HCT116 (cell line): Measurements from ENCODE around the gene PPT2. TPM values are rescaled to one million over a fixed set of nuclear protein-coding genes. Genes with fewer than 3 reads are reported as not detected.

Source experiments
- ATAC-seq: fragments of 200-7000 bp; cut with Tn5 transposase; 2 replicates; pipeline ENCODE4 v1.9.1; 2020; ENCODE audit warnings: mild to moderate bottlenecking, moderate library complexity
- BruUV-seq: library from RNA; stranded (reverse); fragments of 400-500 nt; replicated peaks from 2 replicates; lab custom pipeline; 2021; lab: Mats Ljungman, UMichigan
- CTCF ChIA-PET: fragments of 300-600 bp; sonication (Branson Sonifier 250); formaldehyde crosslinking; loops from one replicate; lab custom pipeline; 2021; ENCODE audit warnings: antibody characterized with exemption; lab: Charles Lee
- POLR2A ChIA-PET: fragments of 300-600, 350-600 bp; sonication (Branson Sonifier 250); formaldehyde crosslinking; loops from one replicate; lab custom pipeline; 2021; ENCODE audit warnings: antibody characterized with exemption; lab: Charles Lee
- RAD21 ChIA-PET, 2 experiments: fragments of 300-600 bp; sonication (Branson Sonifier 250); formaldehyde crosslinking; loops; one replicate each; lab custom pipeline; 2023; ENCODE audit warnings: low total read pairs in 2 of 2; ENCODE audit not compliant: uncharacterized antibody in 2 of 2, unreplicated experiment in 2 of 2, low non-redundant PET in 1 of 2; lab: Charles Lee
- DNase-seq: peaks from one replicate; pipeline ENCODE4 v3.0.0-alpha.2; 2010; ENCODE audit warnings: low read depth, low spot score
- H2AFZ ChIP-seq: fragments of 200-600 bp; shearing (Covaris generic), sonication (generic); 2 replicates; pipeline ENCODE4 v1.6.1; 2017; ENCODE audit warnings: low read depth, mixed run types, mixed read lengths, antibody characterized with exemption, low read length; ENCODE audit not compliant: poor library complexity, severe bottlenecking
- H3K27ac ChIP-seq: 2 replicates; pipeline ENCODE4 v1.5.1; 2012; ENCODE audit warnings: low read depth, low read length
- H3K27me3 ChIP-seq: fragments of 200-600 bp; sonication (generic); 2 replicates; pipeline ENCODE4 v1.6.1; 2016; ENCODE audit warnings: mixed run types, low read length, mixed read lengths; ENCODE audit not compliant: insufficient read depth
- H3K36me3 ChIP-seq, 2 experiments: fragments of 200-500 bp in 1 of 2; fragments of 200-600 bp in 1 of 2; sonication (Bioruptor generic) in 1 of 2; sonication (generic) in 1 of 2; 2 replicates each; pipeline versions ENCODE4 v1.5.1 to v1.6.1; 2014 to 2016; ENCODE audit warnings: low read length in 2 of 2, inconsistent platforms in 1 of 2, mixed read lengths in 1 of 2, mixed run types in 1 of 2; ENCODE audit not compliant: insufficient read depth in 2 of 2, control insufficient read depth in 1 of 2
- H3K4me1 ChIP-seq, 2 experiments: fragments of 200-600 bp in 1 of 2; sonication (generic) in 1 of 2; 2 replicates each; pipeline versions ENCODE4 v1.5.1 to v1.6.1; 2012 to 2017; ENCODE audit warnings: low read length in 2 of 2, inconsistent platforms in 1 of 2, mild to moderate bottlenecking in 1 of 2, mixed read lengths in 1 of 2, mixed run types in 1 of 2, moderate library complexity in 1 of 2; ENCODE audit not compliant: insufficient read depth in 2 of 2, control insufficient read depth in 1 of 2
- H3K4me2 ChIP-seq: fragments of 200-600 bp; sonication (generic); 2 replicates; pipeline ENCODE4 v1.6.1; 2017; ENCODE audit warnings: mixed run types, low read length, mixed read lengths
- H3K4me3 ChIP-seq, 2 experiments: fragments of 200-600 bp in 1 of 2; sonication (generic) in 1 of 2; replicated peaks in 1 of 2; 2 replicates each; pipeline ENCODE4 v1.5.1; 2011 to 2016; ENCODE audit warnings: low read length in 2 of 2, control low read depth in 1 of 2, low read depth in 1 of 2, mild to moderate bottlenecking in 1 of 2, mixed read lengths in 1 of 2, mixed run types in 1 of 2
- H3K79me2 ChIP-seq: fragments of 200-600 bp; sonication (generic); 2 replicates; pipeline ENCODE4 v1.6.1; 2017; ENCODE audit warnings: mild to moderate bottlenecking, mixed run types, low read length, moderate library complexity, mixed read lengths; ENCODE audit not compliant: insufficient read depth
- H3K9ac ChIP-seq: fragments of 200-600 bp; sonication (generic); 2 replicates; pipeline ENCODE4 v1.6.1; 2016; ENCODE audit warnings: low read length, mixed read lengths
- H3K9me2 ChIP-seq: fragments of 200-600 bp; sonication (generic), shearing (Covaris generic); 2 replicates; pipeline ENCODE4 v1.6.1; 2017; ENCODE audit warnings: mixed run types, mild to moderate bottlenecking, moderate library complexity; ENCODE audit not compliant: insufficient read depth
- H3K9me3 ChIP-seq, 2 experiments: fragments of 200-500 bp in 1 of 2; fragments of 200-600 bp in 1 of 2; sonication (Bioruptor generic) in 1 of 2; sonication (generic) in 1 of 2; 2 replicates each; pipeline ENCODE4 v1.6.1; 2014 to 2017; ENCODE audit warnings: low read length in 2 of 2, mixed read lengths in 2 of 2, inconsistent platforms in 1 of 2, low read depth in 1 of 2, mild to moderate bottlenecking in 1 of 2, mixed run types in 1 of 2, moderate library complexity in 1 of 2; ENCODE audit not compliant: control insufficient read depth in 1 of 2, insufficient read depth in 1 of 2
- H4K20me1 ChIP-seq: fragments of 200-600 bp; sonication (generic), shearing (Covaris generic); 2 replicates; pipeline ENCODE4 v1.6.1; 2017; ENCODE audit warnings: mixed run types, mild to moderate bottlenecking, moderate library complexity; ENCODE audit not compliant: insufficient read depth
- CTCF ChIP-seq, 3 experiments: fragments of 200-600 bp in 1 of 3; sonication (generic) in 1 of 3; IDR thresholded peaks in 2 of 3; conservative IDR thresholded peaks in 1 of 3; 2 replicates each; pipeline ENCODE4 v1.5.1; 2012 to 2017; ENCODE audit warnings: low read depth in 2 of 3, low read length in 2 of 3, antibody characterized with exemption in 1 of 3, borderline replicate concordance in 1 of 3, control low read depth in 1 of 3, mild to moderate bottlenecking in 1 of 3, mixed read lengths in 1 of 3, mixed run types in 1 of 3, moderate library complexity in 1 of 3; ENCODE audit not compliant: insufficient read depth in 1 of 3
- EGR1 ChIP-seq: IDR thresholded peaks from 2 replicates; pipeline ENCODE4 v1.6.1; 2012; ENCODE audit warnings: low read depth
- ELF1 ChIP-seq: IDR thresholded peaks from 2 replicates; pipeline ENCODE4 v1.6.1; 2012; ENCODE audit warnings: low read depth, borderline replicate concordance
- EZH2phosphoT487 ChIP-seq: fragments of 200-600 bp; IDR thresholded peaks from 2 replicates; pipeline ENCODE4 v1.6.1; 2018; ENCODE audit warnings: antibody characterized with exemption, borderline replicate concordance
- JUND ChIP-seq: IDR thresholded peaks from 2 replicates; pipeline ENCODE4 v1.6.1; 2012
- MAX ChIP-seq: IDR thresholded peaks from 2 replicates; pipeline ENCODE4 v1.6.1; 2012
- POLR2A ChIP-seq: IDR thresholded peaks from 2 replicates; pipeline ENCODE4 v1.7.0; 2011; ENCODE audit warnings: borderline replicate concordance; ENCODE audit not compliant: insufficient read depth, insufficient read length; ENCODE audit errors: extremely low read depth
- RAD21 ChIP-seq: IDR thresholded peaks from 2 replicates; pipeline ENCODE4 v1.6.1; 2012; ENCODE audit warnings: low read depth, mild to moderate bottlenecking
- SIN3A ChIP-seq: IDR thresholded peaks from 2 replicates; pipeline ENCODE4 v1.6.1; 2012; ENCODE audit warnings: low read depth
- TCF7L2 ChIP-seq: IDR thresholded peaks from 2 replicates; pipeline ENCODE4 v1.7.0; 2011; ENCODE audit warnings: borderline replicate concordance, inconsistent platforms; ENCODE audit not compliant: insufficient read depth, insufficient read length; ENCODE audit errors: extremely low read depth
- YY1 ChIP-seq: IDR thresholded peaks from 2 replicates; pipeline ENCODE4 v1.6.1; 2011; ENCODE audit warnings: low read length, low read depth, moderate library complexity, mild to moderate bottlenecking; ENCODE audit not compliant: insufficient replicate concordance; ENCODE audit errors: extremely low read depth
- ZBTB33 ChIP-seq: IDR thresholded peaks from 2 replicates; pipeline ENCODE4 v1.6.1; 2011; ENCODE audit warnings: mild to moderate bottlenecking, low read length, moderate library complexity; ENCODE audit not compliant: insufficient replicate concordance; ENCODE audit errors: extremely low read depth
- intact Hi-C: fragments of 100-400 bp; cut with micrococcal nuclease; formaldehyde crosslinking; loops from 2 replicates; pipeline ENCODE4 v1.10.0; 2022
- total RNA-seq: library from RNA; stranded (reverse); gene quantifications from one replicate; pipeline ENCODE4 v1.2.1, GENCODE V29; 2021; ENCODE audit not compliant: unreplicated experiment

Gene PPT2
- total RNA-seq, 1 experiment from 2014 or later, result 21.0 TPM

- peaks cover 8% of the 10 kb centered on the region; the same call in 1 of the 2 replicates for H3K79me2 ChIP-seq
- H3K9ac ChIP-seq, result no peak overlapping the region
- intact Hi-C loops, result no loop called here
- no peak overlapping the region for H2AFZ ChIP-seq
- H3K9me2 ChIP-seq, result no peaks in the 10 kb centered on the region
- H3K4me1 ChIP-seq, result peaks cover 4 to 34% of the 10 kb centered on the region in 2 experiments; a peak in 3 of 4 replicates
- ChIA-PET CTCF (no interaction called here), POLR2A (interaction anchor here (0.6 to 1.3 kb wide), 3 partner anchors 8 to 517 kb away, joined by 3 to 4 read pairs (median 4); partner anchors contain the start of gene PBX2), RAD21 (no interaction called here)
- peaks cover 10 to 13% of the 10 kb centered on the region in 2 experiments; a peak in 3 of 4 replicates for H3K36me3 ChIP-seq
- H3K4me3 ChIP-seq, result no peak overlapping the region
- TF ChIP-seq CTCF (IDR thresholded peaks at IDR 0.05 in 2 of 3, conservative IDR thresholded peaks at IDR 0.05 in 1 of 3; ENCODE audit: borderline replicate concordance in 1 of 3, insufficient read depth in 1 of 3, low read depth in 2 of 3, low read length in 2 of 3), result no peak
- TF ChIP-seq JUND, result no peak
- TF ChIP-seq SIN3A, result no peak
- no peak for TF ChIP-seq TCF7L2
- no peak for TF ChIP-seq YY1
- TF ChIP-seq ZBTB33, result no peak
- no peak for TF ChIP-seq ELF1
- no peak for TF ChIP-seq EZH2phosphoT487
- no peak for TF ChIP-seq POLR2A
- TF ChIP-seq EGR1, result no peak
- no peak for TF ChIP-seq MAX
- no peak for TF ChIP-seq RAD21
- no peak overlapping the region for H3K4me2 ChIP-seq
- ATAC-seq (no peak), DNase-seq (no peak)
- no peaks in the 10 kb centered on the region for H3K9me3 ChIP-seq
- no peaks in the 10 kb centered on the region for H3K27me3 ChIP-seq
- no TSS peak for BruUV-seq
- no peaks in the 10 kb centered on the region for H4K20me1 ChIP-seq
- H3K27ac ChIP-seq, result no peak overlapping the region; the same call in 1 of the 2 replicates
Observed at GRCh38 chr6:32182555-32182981, 28.6 kb downstream of the PPT2 start.
